HG03442 (cell line): ENCODE data around the gene HTT.
"Not testable (repeated sequence)": the region's sequence is repeated elsewhere in the genome, so short reads cannot be mapped to it uniquely, and the experiment has no call there.

Source experiments
- ATAC-seq: cut with Tn5 transposase; IDR thresholded peaks from one replicate; pipeline ENCODE4 v1.9.1; 2021; ENCODE audit warnings: mild to moderate bottlenecking, moderate library complexity; ENCODE audit not compliant: unreplicated experiment

The HTT gene

GRCh38 chr4:3044870-3045819 is 29.3 kb upstream of the HTT start:
- no peak for ATAC-seq

GRCh38 chr4:3046162-3046561 is 28.3 kb upstream of the HTT start:
- ATAC-seq: no peak

GRCh38 chr4:3046623-3047022 is 27.9 kb upstream of the HTT start:
- no peak for ATAC-seq

GRCh38 chr4:3047464-3048286 is 26.8 kb upstream of the HTT start:
- peak; percentile 93 for ATAC-seq

- not testable (repeated sequence) for ATAC-seq
Measured at GRCh38 chr4:3051141-3051897, 23.2 kb upstream of the HTT start.

- ATAC-seq: no peak
Measured at GRCh38 chr4:3054169-3054759, 20.2 kb upstream of the HTT start.

GRCh38 chr4:3059943-3060342 is 14.5 kb upstream of the HTT start:
- ATAC-seq: no peak

- ATAC-seq: no peak
Measured at GRCh38 chr4:3060946-3061345, 13.5 kb upstream of the HTT start.

- ATAC-seq: no peak
Measured at GRCh38 chr4:3062471-3062870, 12.0 kb upstream of the HTT start.

GRCh38 chr4:3065551-3065950 is 8.9 kb upstream of the HTT start:
- no peak for ATAC-seq

- no peak for ATAC-seq
Measured at GRCh38 chr4:3066836-3067400, 7.6 kb upstream of the HTT start.

GRCh38 chr4:3067473-3068001 is 6.9 kb upstream of the HTT start:
- no peak for ATAC-seq

- no peak for ATAC-seq
Measured at GRCh38 chr4:3069661-3070199, 4.8 kb upstream of the HTT start.

GRCh38 chr4:3070709-3071500 is 3.6 kb upstream of the HTT start:
- ATAC-seq: no peak

GRCh38 chr4:3071811-3072210 is 2.7 kb upstream of the HTT start:
- no peak for ATAC-seq

- peak; percentile 28 for ATAC-seq
Measured at GRCh38 chr4:3073158-3074077, 1.1 kb upstream of the HTT start.

GRCh38 chr4:3074846-3075651 is 568 bp downstream of the HTT start:
- ATAC-seq: peak; percentile 3
